D721Med (cell line): ENCODE results near the gene USP34.
A peak's percentile ranks its signal among the peaks of the same experiment; 100 is the strongest.
"Not testable (repeated sequence)": the region's sequence is repeated elsewhere in the genome, so short reads cannot be mapped to it uniquely, and the experiment has no call there.

Experiments used
- DNase-seq: peaks from one replicate; pipeline ENCODE4 v3.0.0; 2011; ENCODE audit warnings: low spot score; ENCODE audit not compliant: insufficient read length
- FAIRE-seq: peaks from 2 replicates; lab custom pipeline; 2011; peaks lifted over from hg19 to GRCh38; lab: Jason Lieb, UNC
- CTCF ChIP-seq: IDR thresholded peaks from 2 replicates; pipeline ENCODE4 v1.5.1; 2012; ENCODE audit warnings: mild to moderate bottlenecking, control low read depth; ENCODE audit not compliant: insufficient read depth; ENCODE audit errors: missing control alignments

USP34 gene

GRCh38 chr2:61470122-61470951 is 550 bp downstream of the USP34 start:
- no peak for TF ChIP-seq CTCF
- FAIRE-seq (no peak), DNase-seq (peak; percentile 76)

DNA sequence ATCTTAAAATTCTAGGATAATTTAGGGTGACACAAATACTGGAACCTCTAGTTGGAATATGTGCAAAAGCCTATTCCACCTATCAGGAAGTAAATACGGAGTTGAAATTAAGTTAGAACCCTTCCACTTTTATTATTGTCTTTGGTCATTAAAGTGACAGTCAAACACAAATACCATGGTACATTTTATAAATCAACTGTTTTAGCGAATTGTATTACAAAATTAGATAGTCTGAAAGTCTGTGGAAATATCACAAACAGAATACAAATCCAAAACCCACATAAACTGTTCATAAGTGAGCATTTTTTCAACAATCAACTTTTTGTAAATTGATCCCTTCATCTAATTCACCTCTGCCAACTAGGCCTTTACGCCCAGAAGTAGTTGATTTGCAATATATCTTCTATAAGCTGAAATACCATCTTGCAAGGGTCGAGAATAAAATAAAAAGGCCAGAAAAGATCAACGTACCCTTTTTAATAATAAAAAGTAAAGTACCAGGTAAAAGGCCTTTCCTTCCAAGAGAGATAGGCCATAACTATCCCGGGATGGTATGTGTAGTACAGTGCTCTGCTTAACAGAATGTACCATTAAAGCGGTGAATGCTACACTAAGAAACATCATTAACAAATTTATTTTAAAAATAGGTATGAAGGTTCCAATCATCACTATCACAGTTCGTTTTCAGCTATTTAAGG is 1.3 kb downstream of the USP34 start:
- FAIRE-seq = no peak
- no peak for TF ChIP-seq CTCF
- DNase-seq = no peak

DNA sequence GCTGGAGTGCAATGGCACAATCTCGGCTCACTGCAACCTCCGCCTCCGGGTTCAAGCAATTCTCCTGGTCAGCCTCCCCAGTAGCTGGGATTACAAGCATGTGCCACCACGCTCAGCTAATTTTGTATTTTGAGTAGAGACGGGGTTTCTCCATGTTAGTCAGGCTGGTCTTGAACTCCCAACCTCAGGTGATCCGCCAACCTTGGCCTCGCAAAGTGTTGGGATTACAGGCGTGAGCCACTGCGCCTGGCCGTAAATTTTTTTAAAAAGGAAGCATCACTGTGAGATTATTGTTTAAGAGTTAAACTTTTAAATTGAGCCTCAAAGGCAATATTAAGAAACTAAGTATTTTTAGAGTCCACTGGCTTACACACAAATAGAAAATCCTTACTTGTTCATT is 2.7 kb downstream of the USP34 start:
- DNase-seq, FAIRE-seq: not testable (repeated sequence)

GRCh38 chr2:61465045-61465444 is 5.8 kb downstream of the USP34 start:
- TF ChIP-seq CTCF = no peak
- DNase-seq (no peak), FAIRE-seq (no peak)

DNA sequence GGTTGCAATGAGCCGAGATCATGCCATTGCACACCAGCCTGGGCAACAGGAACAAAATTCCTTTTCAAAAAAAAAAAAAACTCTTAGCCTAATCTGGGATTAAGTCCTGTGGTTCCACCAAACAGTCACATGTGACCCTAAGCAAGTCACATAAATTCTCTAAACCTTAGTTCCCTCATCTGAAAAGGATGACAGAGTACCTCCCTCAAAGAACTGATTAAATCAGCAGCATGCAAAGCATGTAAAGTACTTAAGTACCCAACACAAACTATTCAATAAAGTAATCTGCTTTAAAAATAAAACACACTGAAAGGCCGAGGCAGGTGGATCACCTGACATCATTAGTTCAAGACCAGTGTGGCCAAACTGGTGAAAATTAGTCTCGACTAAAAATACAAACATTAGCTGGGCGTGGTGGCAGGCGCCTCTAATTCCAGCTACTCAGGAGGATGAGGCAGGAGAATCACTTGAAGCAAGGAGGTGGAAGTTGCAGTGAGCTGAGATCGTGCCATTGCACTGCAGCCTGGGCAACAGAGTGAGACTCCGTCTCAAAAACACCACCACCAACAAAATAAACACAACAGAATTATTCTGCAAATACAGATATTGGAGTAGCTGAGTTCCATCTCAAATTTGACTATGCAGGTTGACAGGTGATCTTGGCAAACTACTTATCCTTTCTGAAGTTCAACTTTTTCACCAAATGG is 7.0 kb downstream of the USP34 start:
- FAIRE-seq (no peak), DNase-seq (peak; percentile 41)
- no peak for TF ChIP-seq CTCF

- FAIRE-seq (no peak), DNase-seq (no peak)
- no peak for TF ChIP-seq CTCF
Observed at GRCh38 chr2:61461404-61461803, 9.5 kb downstream of the USP34 start.

- no peak for DNase-seq
- no peak for TF ChIP-seq CTCF
- FAIRE-seq = no peak
Observed at GRCh38 chr2:61460163-61460562, 10.7 kb downstream of the USP34 start.
